Adrenal gland (tissue), 12 donors: ENCODE results near the gene PPP1R9B. TPM values are rescaled to one million over a fixed set of nuclear protein-coding genes. Genes with fewer than 3 reads are reported as not detected.

Experiments
- DNase-seq, 7 donors: peaks; one replicate each; pipeline ENCODE4 v3.0.0-alpha.2; 2019 to 2020
- H3K27ac ChIP-seq, 5 donors: fragments of 200-600 bp; sonication (generic) in 4 of 5; 1 replicate in 3 of 5; 2 replicates in 2 of 5; pipeline versions ENCODE4 v1.5.1 to v1.8.0; 2016 to 2020; ENCODE audit warnings: mild to moderate bottlenecking in 1 of 5
- H3K27me3 ChIP-seq: fragments of 200-600 bp; 2 replicates; pipeline ENCODE4 v1.8.0; 2021
- H3K36me3 ChIP-seq, 2 donors: fragments of 200-600 bp; replicated peaks in 1 of 2; 1 replicate in 1 of 2; 2 replicates in 1 of 2; pipeline versions ENCODE4 v1.5.1 to v1.8.0; 2018 to 2022
- H3K4me1 ChIP-seq, 2 donors: fragments of 200-600 bp; replicated peaks in 1 of 2; 1 replicate in 1 of 2; 2 replicates in 1 of 2; pipeline versions ENCODE4 v1.5.1 to v1.8.0; 2018 to 2021
- H3K4me3 ChIP-seq, 4 donors: fragments of 200-600 bp; sonication (generic) in 3 of 4; one replicate each; pipeline ENCODE4 v1.5.1; 2016 to 2018
- H3K9me3 ChIP-seq, 3 donors: fragments of 200-600 bp; sonication (generic) in 1 of 3; replicated peaks in 1 of 3; 1 replicate in 2 of 3; 2 replicates in 1 of 3; pipeline versions ENCODE4 v1.5.1 to v1.8.0; 2016 to 2021
- CTCF ChIP-seq, 6 experiments: fragments of 450-650 bp in 4 of 6; fragments of 200-600 bp in 2 of 6; sonication (generic) in 1 of 6; IDR thresholded peaks; 1 replicate in 5 of 6; 2 replicates in 1 of 6; pipeline versions ENCODE4 v1.5.1 to v1.8.0; 2016 to 2021; ENCODE audit warnings: antibody characterized with exemption in 6 of 6, mild to moderate bottlenecking in 2 of 6, moderate library complexity in 1 of 6
- POLR2A ChIP-seq, 2 donors: fragments of 450-650 bp; IDR thresholded peaks; one replicate each; pipeline ENCODE4 v1.6.1; 2017; ENCODE audit warnings: antibody characterized with exemption in 2 of 2, mild to moderate bottlenecking in 2 of 2, moderate library complexity in 1 of 2
- WGBS, 4 donors: extraction: QIAGEN DNeasy Blood & Tissue Kit in 2 of 4; methylation state at CpG; one replicate each; pipeline versions ENCODE4 v1.1.5 to v1.1.7; 2013 to 2017; 5-methylcytosine and 5-hydroxymethylcytosine counted together
- intact Hi-C, 2 donors: fragments of 100-400 bp; cut with DNase I; formaldehyde crosslinking; loops; one replicate each; pipeline versions ENCODE4 v1.14.1 to v1.15.0; 2022 to 2023
- polyA plus RNA-seq, 3 donors: library from polyadenylated mRNA; stranded (reverse); fragments of 200-250 nt in 2 of 3; fragments of 350-450 nt in 1 of 3; fragmentation: Illumina TruSeq in 1 of 3; extraction: RNeasy Lipid Tissue Mini Kit (QIAGEN cat#74804) in 1 of 3; gene quantifications; one replicate each; pipeline ENCODE4 v1.2.3, GENCODE V29; 2013 to 2014
- total RNA-seq, 9 donors: library from RNA; depleted of rRNA in 4 of 9; stranded (reverse); fragments of >200 nt in 4 of 9; fragments of 120-200 nt in 1 of 9; fragmentation: NEBNext Ultra II Directional in 1 of 9; extraction: Animal tissue kit (Norgen Biotek cat#: 25700) in 1 of 9; gene quantifications; one replicate each; pipeline versions ENCODE4 v1.1.0 to v1.2.4, GENCODE V29; 2013 to 2023
- donor health status: healthy with polysubstance abuse.
- donor health status: Bipolar disorder and iron deficiency.
- donor health status: DM: yes; HTN: yes; CAD: no.
- donor health status: DM: no; HTN: no; CAD: no.
- donor health status: DM: no; HTN: no; CAD: no.
- donor health status: DM: yes; HTN: yes; CAD: no.

PPP1R9B gene
- total and polyA plus RNA-seq, 12 donors, result 21.8 to 128 (median 52.1) TPM

DNA sequence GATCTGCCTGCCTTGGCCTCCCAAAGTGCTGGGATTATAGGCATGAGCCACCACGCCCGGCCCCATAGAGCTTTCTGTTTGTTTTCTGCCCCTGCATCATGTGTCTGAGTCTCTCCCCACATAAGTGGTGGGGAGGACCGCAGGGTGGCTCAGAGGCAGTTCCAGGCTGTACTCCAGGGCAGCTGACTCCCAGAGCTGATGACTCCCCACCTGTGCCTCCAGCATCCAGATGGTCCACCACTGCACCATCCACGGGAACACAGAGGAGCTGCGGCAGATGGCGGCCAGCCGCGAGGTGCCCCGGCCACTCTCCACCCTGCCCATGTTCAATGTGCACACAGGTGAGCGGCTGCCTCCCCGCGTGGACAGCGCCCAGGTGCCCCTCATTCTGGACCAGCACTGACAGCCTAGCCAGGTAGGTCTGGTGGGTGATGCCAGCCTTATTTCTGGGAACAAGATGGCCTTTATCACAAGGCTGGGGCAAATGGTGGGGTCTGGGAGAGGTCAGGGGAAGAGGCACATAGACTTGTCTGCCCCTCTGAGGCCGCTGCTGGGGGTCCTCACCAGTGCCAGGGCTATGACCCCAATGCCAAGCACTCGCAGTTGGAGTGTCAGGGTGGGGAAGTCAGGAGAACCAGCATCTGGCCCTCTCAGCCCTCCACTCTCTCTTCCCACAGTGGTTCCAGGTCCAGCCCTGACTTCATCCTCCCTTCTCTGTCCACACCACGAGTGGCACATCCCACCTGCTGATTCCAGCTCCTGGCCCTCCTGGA lies 24.7 kb upstream of the PPP1R9B start:
- intact Hi-C loops, result no loop called here
- peaks cover 12 to 15% of the 10 kb centered on the region in 2 donors for H3K4me1 ChIP-seq

GRCh38 chr17:50174444-50174843 lies 24.0 kb upstream of the PPP1R9B start:
- Histone ChIP-seq H3K4me3 (no peak overlapping the region), H3K27ac (no peak overlapping the region), H3K27me3 (no peaks in the 10 kb centered on the region), H3K9me3 (no peaks in the 10 kb centered on the region), H3K4me1 (peaks cover 12 to 15% of the 10 kb centered on the region in 2 donors), H3K36me3 (no peaks in the 10 kb centered on the region)
- intact Hi-C loops, result no loop called here
- no peak for DNase-seq
- 75 to 82% (median 78%) methylated on average over 6 of the region's 6 CpGs for WGBS, 4 donors
- TF ChIP-seq CTCF (IDR thresholded peaks at IDR 0.05) (no peak), POLR2A (IDR thresholded peaks at IDR 0.05) (no peak)

More for the DNA sequence above, 24.7 kb upstream of the PPP1R9B start:
- TF ChIP-seq CTCF (IDR thresholded peaks at IDR 0.05) (no peak), POLR2A (IDR thresholded peaks at IDR 0.05) (no peak)
- DNase-seq, result no peak
- Histone ChIP-seq H3K27me3 (no peaks in the 10 kb centered on the region), H3K9me3 (no peaks in the 10 kb centered on the region), H3K36me3 (no peaks in the 10 kb centered on the region), H3K4me3 (no peak overlapping the region), H3K27ac (peak overlapping the region in 1 of 5 donors; percentile 52)
- WGBS, 4 donors, result 85 to 93% (median 92%) methylated on average over 4 to 16 of the region's 16 CpGs

GRCh38 chr17:50173335-50173941 lies 23.0 kb upstream of the PPP1R9B start:
- Histone ChIP-seq H3K4me3 (no peak overlapping the region), H3K9me3 (no peaks in the 10 kb centered on the region), H3K27me3 (no peaks in the 10 kb centered on the region), H3K36me3 (no peaks in the 10 kb centered on the region), H3K4me1 (peaks cover 10 to 12% of the 10 kb centered on the region in 2 donors), H3K27ac (peak overlapping the region in 2 of 5 donors; percentile 54 to 77)
- 58 to 81% (median 72%) methylated on average over 9 to 10 of the region's 10 CpGs for WGBS, 4 donors
- TF ChIP-seq POLR2A (IDR thresholded peaks at IDR 0.05), result no peak
- no peak for TF ChIP-seq CTCF (IDR thresholded peaks at IDR 0.05)
- intact Hi-C loops, result no loop called here
- DNase-seq, result no peak

DNA sequence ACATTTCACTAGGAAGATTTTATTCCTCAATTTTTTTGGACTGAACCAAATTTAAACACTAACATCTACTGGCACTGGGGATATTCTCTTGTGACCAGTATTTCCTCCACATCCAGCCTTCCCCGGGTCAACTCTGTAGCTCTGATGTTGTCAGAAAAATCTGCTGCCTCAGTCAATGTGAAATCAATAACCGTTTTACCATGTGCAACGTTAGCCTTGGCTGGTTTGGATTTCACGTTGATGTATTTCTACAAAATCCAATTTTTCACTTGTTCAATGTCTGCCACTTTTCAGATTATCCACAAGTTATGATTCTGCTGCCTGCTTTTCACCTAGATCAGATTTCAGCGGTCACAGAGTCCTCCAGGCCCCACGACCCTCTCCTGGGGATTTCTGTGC lies 22.5 kb upstream of the PPP1R9B start:
- Histone ChIP-seq H3K4me1 (peaks cover 5 to 7% of the 10 kb centered on the region in 2 donors), H3K36me3 (no peaks in the 10 kb centered on the region), H3K4me3 (no peak overlapping the region), H3K27me3 (no peaks in the 10 kb centered on the region), H3K9me3 (no peaks in the 10 kb centered on the region), H3K27ac (peak overlapping the region in 2 of 5 donors; percentile 54 to 77)
- no peak for TF ChIP-seq CTCF (IDR thresholded peaks at IDR 0.05)
- no peak for TF ChIP-seq POLR2A (IDR thresholded peaks at IDR 0.05)
- intact Hi-C loops, result no loop called here
- WGBS, 4 donors, result 73 to 86% (median 80%) methylated on average over 6 of the region's 6 CpGs
- DNase-seq, result no peak
